Measurements from ENCODE around the gene TMEM123. TPM values are rescaled to one million over a fixed set of nuclear protein-coding genes. Genes with fewer than 3 reads are reported as not detected.

The TMEM123 gene
- total RNA-seq, 1 experiment from 2014 or later, result 214 TPM

GRCh38 chr11:102367364-102367763 lies 85.2 kb downstream of the TMEM123 start:
- Histone ChIP-seq H3K4me1 (ENCODE audit: insufficient read depth, low read length, poor library complexity, severe bottlenecking) (no peaks in the 10 kb centered on the region), H3K27ac (ENCODE audit: low read depth, low read length, poor library complexity, severe bottlenecking) (no peak overlapping the region), H3K36me3 (ENCODE audit: insufficient read depth, low read length, poor library complexity, severe bottlenecking) (peaks cover 40% of the 10 kb centered on the region), H3K4me3 (ENCODE audit: low read depth, low read length, poor library complexity, severe bottlenecking) (no peak overlapping the region), H3K9me3 (ENCODE audit: low read depth, low read length, poor library complexity, severe bottlenecking) (no peaks in the 10 kb centered on the region), H3K27me3 (replicated peaks; ENCODE audit: insufficient read depth, low read depth, low read length, poor library complexity) (no peaks in the 10 kb centered on the region)
- CTCF ChIA-PET, result interaction anchor here (0.7 to 0.8 kb wide), 2 partner anchors 129 to 299 kb away, joined by 3 read pairs; no protein-coding TSS in a partner anchor
- BruUV-seq (replicated peaks), result no TSS peak
- TF ChIP-seq EZH2 (IDR thresholded peaks at IDR 0.05; ENCODE audit: borderline replicate concordance, low read depth, low read length, poor library complexity, severe bottlenecking) (no peak), CTCF (conservative IDR thresholded peaks at IDR 0.05; ENCODE audit: low read depth, low read length) (peak; percentile 44; the same call in 1 of the 2 replicates)
- intact Hi-C loops (cut with micrococcal nuclease; ENCODE audit: unreplicated experiment), result loop anchor here (1.0 kb wide), 1 partner anchor 128 kb away; no protein-coding TSS in a partner anchor
- POLR2A ChIA-PET (ENCODE audit: low non-redundant PET), result no interaction called here
- DNase-seq (ENCODE audit: low spot score), result peak; percentile 55

- DNase-seq (ENCODE audit: low spot score), result no peak
- no peaks in the 10 kb centered on the region for H3K4me1 ChIP-seq (ENCODE audit: insufficient read depth, low read length, poor library complexity, severe bottlenecking)
- no peak overlapping the region for H3K4me3 ChIP-seq (ENCODE audit: low read depth, low read length, poor library complexity, severe bottlenecking)
- BruUV-seq (replicated peaks), result no TSS peak
- no peak overlapping the region for H3K27ac ChIP-seq (ENCODE audit: low read depth, low read length, poor library complexity, severe bottlenecking)
- ChIA-PET CTCF (no interaction called here), POLR2A (ENCODE audit: low non-redundant PET) (no interaction called here)
- no peak for TF ChIP-seq CTCF (conservative IDR thresholded peaks at IDR 0.05; ENCODE audit: low read depth, low read length)
- no peak for TF ChIP-seq EZH2 (IDR thresholded peaks at IDR 0.05; ENCODE audit: borderline replicate concordance, low read depth, low read length, poor library complexity, severe bottlenecking)
- intact Hi-C loops (cut with micrococcal nuclease; ENCODE audit: unreplicated experiment), result no loop called here
- H3K9me3 ChIP-seq (ENCODE audit: low read depth, low read length, poor library complexity, severe bottlenecking), result no peaks in the 10 kb centered on the region
- peaks cover 51% of the 10 kb centered on the region for H3K36me3 ChIP-seq (ENCODE audit: insufficient read depth, low read length, poor library complexity, severe bottlenecking)
- no peaks in the 10 kb centered on the region for H3K27me3 ChIP-seq (replicated peaks; ENCODE audit: insufficient read depth, low read depth, low read length, poor library complexity)
These were observed 87.6 kb downstream of the TMEM123 start for GRCh38 chr11:102364991-102365390.

GRCh38 chr11:102361086-102362031 lies 91.2 kb downstream of the TMEM123 start:
- intact Hi-C loops (cut with micrococcal nuclease; ENCODE audit: unreplicated experiment), result no loop called here
- Histone ChIP-seq H3K9me3 (ENCODE audit: low read depth, low read length, poor library complexity, severe bottlenecking) (no peaks in the 10 kb centered on the region), H3K27me3 (replicated peaks; ENCODE audit: insufficient read depth, low read depth, low read length, poor library complexity) (no peaks in the 10 kb centered on the region), H3K27ac (ENCODE audit: low read depth, low read length, poor library complexity, severe bottlenecking) (no peak overlapping the region), H3K4me1 (ENCODE audit: insufficient read depth, low read length, poor library complexity, severe bottlenecking) (no peaks in the 10 kb centered on the region), H3K4me3 (ENCODE audit: low read depth, low read length, poor library complexity, severe bottlenecking) (no peak overlapping the region), H3K36me3 (ENCODE audit: insufficient read depth, low read length, poor library complexity, severe bottlenecking) (peaks cover 52% of the 10 kb centered on the region)
- BruUV-seq (replicated peaks), result no TSS peak
- ChIA-PET CTCF (no interaction called here), POLR2A (ENCODE audit: low non-redundant PET) (interaction anchor here (0.6 kb wide), 1 partner anchor 580 kb away, joined by 11 read pairs; no protein-coding TSS in a partner anchor)
- no peak for DNase-seq (ENCODE audit: low spot score)
- TF ChIP-seq EZH2 (IDR thresholded peaks at IDR 0.05; ENCODE audit: borderline replicate concordance, low read depth, low read length, poor library complexity, severe bottlenecking) (no peak), CTCF (conservative IDR thresholded peaks at IDR 0.05; ENCODE audit: low read depth, low read length) (no peak)

Data from A673 (cell line).